ENCODE data around the gene LRCH4.
"Not testable (repeated sequence)": the region's sequence is repeated elsewhere in the genome, so short reads cannot be mapped to it uniquely, and the experiment has no call there.

DNA sequence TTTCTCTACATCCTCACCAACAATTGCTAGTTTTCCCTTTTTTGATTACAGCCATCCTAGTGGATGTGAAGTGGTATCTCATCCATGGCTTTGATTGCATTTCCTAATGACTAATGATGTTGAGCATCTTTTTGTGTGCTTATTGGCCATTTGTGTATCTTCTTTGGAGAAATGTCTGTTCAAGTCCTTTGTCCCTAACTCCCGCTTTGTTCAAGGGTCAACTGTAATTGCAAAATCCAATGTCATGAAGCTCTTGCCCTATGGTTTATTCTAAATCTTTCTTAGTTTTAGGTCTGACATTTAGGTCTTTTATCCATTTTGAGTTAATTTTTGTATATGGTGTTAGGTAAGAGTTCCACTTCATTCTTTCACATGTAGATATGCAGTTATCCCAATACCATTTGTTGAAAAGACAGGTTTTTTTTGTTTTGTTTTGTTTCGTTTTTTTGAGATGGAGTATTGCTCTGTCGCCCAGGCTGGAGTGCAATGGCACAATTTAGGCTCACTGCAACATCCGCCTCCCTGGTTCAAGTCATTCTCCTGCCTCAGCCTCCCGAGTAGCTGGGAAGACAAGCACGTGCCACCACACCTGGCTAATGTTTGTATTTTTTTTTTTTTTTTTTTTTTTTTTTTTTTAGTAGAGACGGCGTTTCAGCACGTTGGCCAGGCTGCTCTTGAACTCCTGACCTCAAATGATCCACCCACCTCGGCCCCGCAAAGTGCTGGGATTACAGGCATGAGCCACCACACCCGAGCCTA is 57.6 kb downstream of the LRCH4 start:
- not testable (repeated sequence) for TF ChIP-seq CTCF (IDR thresholded peaks at IDR 0.05; ENCODE audit: low read depth, low read length); EZH2phosphoT487 (IDR thresholded peaks at IDR 0.05; ENCODE audit: low read depth)

Measured in OCI-LY3 (cell line).